ENCODE data around the gene HOXA3. TPM values are rescaled to one million over a fixed set of nuclear protein-coding genes. Genes with fewer than 3 reads are reported as not detected.
A peak's percentile ranks its signal among the peaks of the same experiment; 100 is the strongest.

Gene HOXA3
- total and polyA plus RNA-seq, 2 donors (not counting 1 experiment from before 2014, with no cell fraction given), result 0.68 to 1.5 TPM

GRCh38 chr7:27066148-27066547, 86.2 kb downstream of the HOXA3 start:
- Histone ChIP-seq H4K20me1 (ENCODE audit: control insufficient read depth, extremely low read depth, insufficient read depth, low read length) (no peaks in the 10 kb centered on the region), H3K36me3 (ENCODE audit: control insufficient read depth, insufficient read depth, low read length) (no peaks in the 10 kb centered on the region), H3K27me3 (ENCODE audit: control insufficient read depth, insufficient read depth, low read length) (no peaks in the 10 kb centered on the region), H3K9ac (ENCODE audit: insufficient read depth, low read length) (no peak overlapping the region), H3K4me1 (ENCODE audit: control insufficient read depth, extremely low read depth, insufficient read depth, low read length) (no peaks in the 10 kb centered on the region), H3K79me2 (ENCODE audit: control insufficient read depth, insufficient read depth, low read length) (no peaks in the 10 kb centered on the region), H3K27ac (ENCODE audit: insufficient read depth, low read length) (no peak overlapping the region), H3K4me2 (ENCODE audit: extremely low read depth, insufficient read depth, low read length) (no peak overlapping the region), H3K9me3 (ENCODE audit: control insufficient read depth, insufficient read depth, low read depth, low read length) (no peaks in the 10 kb centered on the region), H2AFZ (ENCODE audit: low read length) (no peak overlapping the region), H3K4me3 (replicated peaks in 1 of 4; ENCODE audit: control extremely low read depth in 1 of 4, insufficient read depth in 1 of 4, low read depth in 3 of 4, low read length in 4 of 4) (no peak overlapping the region)
- TF ChIP-seq EZH2 (IDR thresholded peaks at IDR 0.05; ENCODE audit: low read length, missing control alignments), result no peak
- TF ChIP-seq, protein P1, sequence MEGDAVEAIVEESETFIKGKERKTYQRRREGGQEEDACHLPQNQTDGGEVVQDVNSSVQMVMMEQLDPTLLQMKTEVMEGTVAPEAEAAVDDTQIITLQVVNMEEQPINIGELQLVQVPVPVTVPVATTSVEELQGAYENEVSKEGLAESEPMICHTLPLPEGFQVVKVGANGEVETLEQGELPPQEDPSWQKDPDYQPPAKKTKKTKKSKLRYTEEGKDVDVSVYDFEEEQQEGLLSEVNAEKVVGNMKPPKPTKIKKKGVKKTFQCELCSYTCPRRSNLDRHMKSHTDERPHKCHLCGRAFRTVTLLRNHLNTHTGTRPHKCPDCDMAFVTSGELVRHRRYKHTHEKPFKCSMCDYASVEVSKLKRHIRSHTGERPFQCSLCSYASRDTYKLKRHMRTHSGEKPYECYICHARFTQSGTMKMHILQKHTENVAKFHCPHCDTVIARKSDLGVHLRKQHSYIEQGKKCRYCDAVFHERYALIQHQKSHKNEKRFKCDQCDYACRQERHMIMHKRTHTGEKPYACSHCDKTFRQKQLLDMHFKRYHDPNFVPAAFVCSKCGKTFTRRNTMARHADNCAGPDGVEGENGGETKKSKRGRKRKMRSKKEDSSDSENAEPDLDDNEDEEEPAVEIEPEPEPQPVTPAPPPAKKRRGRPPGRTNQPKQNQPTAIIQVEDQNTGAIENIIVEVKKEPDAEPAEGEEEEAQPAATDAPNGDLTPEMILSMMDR (conservative IDR thresholded peaks at IDR 0.05 in 1 of 2, IDR thresholded peaks at IDR 0.05 in 1 of 2; ENCODE audit: low read depth in 1 of 2, low read length in 2 of 2), result no peak
- DNase-seq (ENCODE audit: low read depth in 2 of 2), result peak; percentile 51 to 88

DNA sequence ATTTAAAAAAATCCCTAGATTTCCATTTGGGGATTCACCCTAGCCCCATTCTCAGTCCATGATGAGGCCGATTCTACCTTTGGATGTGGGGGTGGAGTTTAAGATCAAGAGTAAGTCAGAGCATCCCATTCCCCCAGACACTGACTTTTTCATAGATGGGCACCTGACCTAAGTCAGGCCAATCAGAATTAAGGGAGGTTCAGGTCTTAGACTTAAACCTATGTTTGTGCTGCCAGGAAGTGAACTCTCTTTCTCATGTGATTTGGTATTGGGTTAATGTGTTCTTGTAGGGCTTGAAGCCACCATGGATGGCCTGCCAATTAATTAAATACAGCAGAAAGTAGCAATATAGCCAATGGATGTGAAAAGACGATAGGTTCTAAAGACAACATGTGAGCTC, 86.7 kb downstream of the HOXA3 start:
- Histone ChIP-seq H2AFZ (ENCODE audit: low read length) (no peak overlapping the region), H3K36me3 (ENCODE audit: control insufficient read depth, insufficient read depth, low read length) (no peaks in the 10 kb centered on the region), H3K4me1 (ENCODE audit: control insufficient read depth, extremely low read depth, insufficient read depth, low read length) (no peaks in the 10 kb centered on the region), H3K27me3 (ENCODE audit: control insufficient read depth, insufficient read depth, low read length) (no peaks in the 10 kb centered on the region), H3K9me3 (ENCODE audit: control insufficient read depth, insufficient read depth, low read depth, low read length) (no peaks in the 10 kb centered on the region), H3K4me3 (replicated peaks in 1 of 4; ENCODE audit: control extremely low read depth in 1 of 4, insufficient read depth in 1 of 4, low read depth in 3 of 4, low read length in 4 of 4) (no peak overlapping the region), H3K79me2 (ENCODE audit: control insufficient read depth, insufficient read depth, low read length) (no peaks in the 10 kb centered on the region), H3K27ac (ENCODE audit: insufficient read depth, low read length) (no peak overlapping the region), H3K4me2 (ENCODE audit: extremely low read depth, insufficient read depth, low read length) (no peak overlapping the region), H4K20me1 (ENCODE audit: control insufficient read depth, extremely low read depth, insufficient read depth, low read length) (no peaks in the 10 kb centered on the region), H3K9ac (ENCODE audit: insufficient read depth, low read length) (no peak overlapping the region)
- TF ChIP-seq EZH2 (IDR thresholded peaks at IDR 0.05; ENCODE audit: low read length, missing control alignments), result no peak
- TF ChIP-seq, protein P1 (conservative IDR thresholded peaks at IDR 0.05 in 1 of 2, IDR thresholded peaks at IDR 0.05 in 1 of 2; ENCODE audit: low read depth in 1 of 2, low read length in 2 of 2), result no peak
- DNase-seq (ENCODE audit: low read depth in 2 of 2), result no peak

- H3K9me3 ChIP-seq (ENCODE audit: control insufficient read depth, insufficient read depth, low read depth, low read length), result no peaks in the 10 kb centered on the region
- H3K4me3 ChIP-seq (replicated peaks in 1 of 4; ENCODE audit: control extremely low read depth in 1 of 4, insufficient read depth in 1 of 4, low read depth in 3 of 4, low read length in 4 of 4), result no peak overlapping the region
- no peak overlapping the region for H3K27ac ChIP-seq (ENCODE audit: insufficient read depth, low read length)
- H4K20me1 ChIP-seq (ENCODE audit: control insufficient read depth, extremely low read depth, insufficient read depth, low read length), result no peaks in the 10 kb centered on the region
- H3K36me3 ChIP-seq (ENCODE audit: control insufficient read depth, insufficient read depth, low read length), result no peaks in the 10 kb centered on the region
- H3K27me3 ChIP-seq (ENCODE audit: control insufficient read depth, insufficient read depth, low read length), result no peaks in the 10 kb centered on the region
- H3K4me2 ChIP-seq (ENCODE audit: extremely low read depth, insufficient read depth, low read length), result no peak overlapping the region
- no peaks in the 10 kb centered on the region for H3K4me1 ChIP-seq (ENCODE audit: control insufficient read depth, extremely low read depth, insufficient read depth, low read length)
- no peak overlapping the region for H3K9ac ChIP-seq (ENCODE audit: insufficient read depth, low read length)
- TF ChIP-seq EZH2 (IDR thresholded peaks at IDR 0.05; ENCODE audit: low read length, missing control alignments), result no peak
- TF ChIP-seq, protein P1 (conservative IDR thresholded peaks at IDR 0.05 in 1 of 2, IDR thresholded peaks at IDR 0.05 in 1 of 2; ENCODE audit: low read depth in 1 of 2, low read length in 2 of 2), result no peak
- no peak for DNase-seq (ENCODE audit: low read depth in 2 of 2)
- no peaks in the 10 kb centered on the region for H3K79me2 ChIP-seq (ENCODE audit: control insufficient read depth, insufficient read depth, low read length)
- H2AFZ ChIP-seq (ENCODE audit: low read length), result no peak overlapping the region
Measured at GRCh38 chr7:27064661-27065060, 87.7 kb downstream of the HOXA3 start.

Measured in fibroblast of lung (primary cell).